K562 (cell line): ENCODE measurements around the gene SNAPC2. TPM values are rescaled to one million over a fixed set of nuclear protein-coding genes. Genes with fewer than 3 reads are reported as not detected.
A peak's percentile ranks its signal among the peaks of the same experiment; 100 is the strongest.

ENCODE experiments used
- GTF2F1 ChIP-seq: IDR thresholded peaks from 2 replicates; pipeline ENCODE4 v1.6.1; 2011; ENCODE audit warnings: low read depth, low read length, improper control_type of control experiment
- HBP1 ChIP-seq: fragments of 450-650 bp; formaldehyde crosslinking; IDR thresholded peaks from 2 replicates; pipeline ENCODE4 v1.4.0; 2022; ENCODE audit warnings: missing genetic modification characterization
- HNRNPLL ChIP-seq: fragments of 200-400 bp; formaldehyde crosslinking; IDR thresholded peaks from 2 replicates; pipeline ENCODE4 v1.6.1; 2017; ENCODE audit warnings: low read length, low read depth, mild to moderate bottlenecking; ENCODE audit not compliant: poor library complexity, severe bottlenecking
- IRF2 ChIP-seq: sonication (generic); formaldehyde crosslinking; IDR thresholded peaks from 2 replicates; pipeline ENCODE4 v1.8.1; 2022; ENCODE audit warnings: mild to moderate bottlenecking, missing genetic modification reagents
- NUFIP1 ChIP-seq: fragments of 450-650 bp; IDR thresholded peaks from 2 replicates; pipeline ENCODE4 v1.6.1; 2018; ENCODE audit not compliant: partially characterized antibody
- PML ChIP-seq: IDR thresholded peaks from 2 replicates; pipeline ENCODE4 v1.6.1; 2012; ENCODE audit warnings: low read length, inconsistent platforms
- PRDM10 ChIP-seq: fragments of 450-650 bp; IDR thresholded peaks from 2 replicates; pipeline ENCODE4 v1.6.1; 2018; ENCODE audit not compliant: partially characterized antibody
- ZNF699 ChIP-seq: fragments of 250-450 bp; sonication (Bioruptor Pico); IDR thresholded peaks from 2 replicates; pipeline ENCODE4 v1.8.0; 2021; ENCODE audit warnings: mild to moderate bottlenecking, moderate library complexity; ENCODE audit not compliant: insufficient replicate concordance
- polyA plus RNA-seq, 8 experiments: library from polyadenylated mRNA; depleted of rRNA in 4 of 8; stranded (reverse) in 5 of 8; unstranded in 3 of 8; fragments of >200 nt; fragmentation: Nextera tagmentation in 2 of 8; fragmentation: Illumina TruSeq in 1 of 8; extraction: Ambion mirVana in 2 of 8; extraction: Trizol in 1 of 8; gene quantifications; 2 replicates each; pipeline versions ENCODE4 v1.2.1 to v1.2.3, GENCODE V29; 2011 to 2014; ENCODE audit warnings: inconsistent platforms in 1 of 8, missing spikeins in 1 of 8
- total RNA-seq, 7 experiments: library from RNA; depleted of rRNA in 6 of 7; stranded (reverse); fragments of >200 nt in 6 of 7; fragmentation: Illumina TruSeq in 2 of 7; extraction: Trizol in 2 of 7; gene quantifications; 2 replicates each; pipeline versions ENCODE4 v1.2.1 to v1.2.3, GENCODE V29; 2011 to 2021; ENCODE audit warnings: low replicate concordance in 1 of 7

SNAPC2 gene
- total and polyA plus RNA-seq, 9 of the 15 experiments (the other 6 are each of a cell fraction or from before 2014, with no cell fraction given), result 0.59 to 45.1 (median 15.3) TPM

- TF ChIP-seq PRDM10, result peak; percentile 21
- no peak for TF ChIP-seq NUFIP1
- TF ChIP-seq IRF2 (CRISPR knock-in tag), result no peak
- no peak for TF ChIP-seq ZNF699 (CRISPR knock-in tag)
- no peak for TF ChIP-seq GTF2F1
- TF ChIP-seq PML, result no peak
- no peak for TF ChIP-seq HNRNPLL
- TF ChIP-seq HBP1 (CRISPR knock-in tag), result no peak
Measured at GRCh38 chr19:7940841-7941240, 20.7 kb downstream of the SNAPC2 start (continued).
